NCI-H2107 (cell line): ENCODE results near the gene SMO.
"Not testable (repeated sequence)": the region's sequence is repeated elsewhere in the genome, so short reads cannot be mapped to it uniquely, and the experiment has no call there.

ENCODE experiments used
- DNase-seq: peaks from one replicate; lab custom pipeline; 2025; lab: John Stamatoyannopoulos, UW

Gene SMO

GRCh38 chr7:129240119-129240820 is 51.8 kb downstream of the SMO start:
- DNase-seq = no peak

DNA sequence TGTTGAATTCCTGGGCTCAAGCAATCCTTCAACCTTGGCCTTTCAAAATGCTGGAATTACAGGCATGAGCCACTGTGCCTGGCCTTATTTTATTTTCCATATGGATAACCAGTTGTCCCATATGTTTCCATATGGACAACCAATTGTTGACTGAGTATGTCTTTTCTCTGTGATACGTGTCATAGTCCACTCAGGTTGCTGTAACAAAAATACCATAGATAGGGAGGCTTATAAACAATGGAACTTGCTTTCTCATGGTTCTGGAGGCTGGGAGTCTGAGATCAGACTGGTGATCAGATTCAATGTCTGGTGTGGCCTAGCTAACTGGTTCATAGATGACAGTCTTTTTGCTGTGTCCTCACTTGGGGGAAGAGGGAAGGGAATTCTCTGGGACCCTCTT is 55.8 kb downstream of the SMO start:
- no peak for DNase-seq

DNA sequence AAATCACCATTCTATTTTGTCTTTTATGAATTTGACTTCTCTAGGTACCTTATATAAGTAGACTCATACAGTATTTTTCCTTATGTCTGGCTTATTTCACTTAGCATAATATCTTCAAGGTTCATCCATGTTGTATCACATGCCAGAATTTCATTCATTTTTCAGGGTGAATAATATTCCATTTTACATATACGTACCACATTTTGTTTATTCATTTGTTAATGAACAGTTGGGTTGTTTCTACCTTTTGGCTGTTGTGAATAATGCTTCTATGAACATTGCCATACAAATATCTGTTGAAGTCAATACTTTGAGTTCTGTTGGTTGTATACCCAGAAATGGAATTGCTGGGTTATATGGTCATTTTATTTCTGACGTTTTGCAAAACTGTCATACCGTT is 57.1 kb downstream of the SMO start:
- DNase-seq = no peak

DNA sequence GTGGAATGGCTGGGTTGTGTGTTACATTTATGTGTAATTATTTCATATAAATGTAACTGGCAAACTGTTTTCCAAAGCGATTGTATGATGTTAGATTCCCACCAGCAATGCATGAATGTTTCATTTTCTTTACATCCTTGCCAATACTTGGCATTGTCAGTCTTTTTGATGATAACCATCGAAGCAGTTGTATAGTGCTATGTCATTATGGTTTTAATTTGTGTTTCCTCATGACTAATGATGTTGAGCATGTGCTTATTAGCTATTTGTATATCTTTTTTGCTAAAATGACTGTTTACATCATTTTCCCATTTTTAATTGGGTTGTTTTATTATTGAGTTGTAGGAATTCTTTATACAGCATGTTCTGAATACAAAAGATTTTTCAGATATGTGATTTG is 58.7 kb downstream of the SMO start:
- no peak for DNase-seq

DNA sequence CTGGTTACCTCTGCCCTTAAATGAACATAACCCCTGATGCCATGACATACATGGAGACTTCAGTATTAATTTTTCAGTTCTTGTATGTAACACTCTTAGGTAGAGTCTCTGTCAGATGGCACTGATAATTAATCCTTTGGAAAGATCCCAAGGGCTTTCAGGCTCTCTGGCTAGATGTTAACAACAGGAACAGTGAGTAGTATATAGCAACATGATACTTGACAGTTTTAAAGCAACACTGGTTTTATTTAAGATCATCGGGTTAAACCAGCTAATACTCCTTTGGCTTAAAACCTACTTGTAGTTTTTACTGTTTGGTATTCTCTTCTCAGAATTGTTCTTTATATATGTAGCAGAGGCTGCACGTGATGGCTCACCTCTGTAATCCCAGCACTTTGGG is 63.7 kb downstream of the SMO start:
- no peak for DNase-seq

GRCh38 chr7:129252603-129253002 is 64.2 kb downstream of the SMO start:
- DNase-seq = not testable (repeated sequence)

- DNase-seq = no peak
Measured at GRCh38 chr7:129255800-129256199, 67.4 kb downstream of the SMO start.

DNA sequence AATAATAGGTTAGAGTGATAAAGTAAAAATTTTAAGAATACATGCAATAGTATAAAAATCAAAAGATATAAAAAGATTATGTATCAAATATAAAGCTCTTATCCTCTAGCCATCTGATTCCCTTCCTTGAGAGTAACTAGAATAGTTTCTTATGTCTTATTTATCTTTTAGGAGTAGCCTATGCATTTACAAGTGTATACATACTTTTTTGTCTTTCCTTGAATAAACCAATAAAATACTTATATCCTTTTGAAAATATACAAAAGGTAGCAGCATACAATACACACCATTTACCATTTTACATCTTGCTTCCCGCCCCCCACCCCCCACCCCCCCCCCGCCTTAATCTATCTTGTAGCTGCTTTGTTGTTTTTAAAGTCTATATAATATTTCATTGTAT is 67.8 kb downstream of the SMO start:
- DNase-seq = no peak

DNA sequence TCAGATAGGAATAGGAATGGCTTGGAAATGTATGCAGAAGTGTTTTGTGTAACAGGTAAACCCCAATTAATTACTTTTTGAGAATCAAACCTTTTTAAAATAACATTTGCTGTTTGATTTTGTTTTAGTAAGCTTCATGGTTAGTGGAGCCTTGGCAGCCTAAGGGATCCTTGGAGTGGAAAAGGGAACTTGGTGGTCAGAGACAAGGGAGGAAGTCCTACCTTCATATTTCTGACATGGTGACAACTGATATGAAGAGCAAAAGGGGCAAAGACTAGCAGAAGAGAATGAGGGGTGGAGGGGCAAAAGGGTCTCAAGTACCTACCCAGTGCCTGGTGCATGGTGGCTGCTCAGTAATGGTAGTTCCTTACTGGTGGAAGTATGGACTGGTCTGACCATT is 68.7 kb downstream of the SMO start:
- no peak for DNase-seq

DNA sequence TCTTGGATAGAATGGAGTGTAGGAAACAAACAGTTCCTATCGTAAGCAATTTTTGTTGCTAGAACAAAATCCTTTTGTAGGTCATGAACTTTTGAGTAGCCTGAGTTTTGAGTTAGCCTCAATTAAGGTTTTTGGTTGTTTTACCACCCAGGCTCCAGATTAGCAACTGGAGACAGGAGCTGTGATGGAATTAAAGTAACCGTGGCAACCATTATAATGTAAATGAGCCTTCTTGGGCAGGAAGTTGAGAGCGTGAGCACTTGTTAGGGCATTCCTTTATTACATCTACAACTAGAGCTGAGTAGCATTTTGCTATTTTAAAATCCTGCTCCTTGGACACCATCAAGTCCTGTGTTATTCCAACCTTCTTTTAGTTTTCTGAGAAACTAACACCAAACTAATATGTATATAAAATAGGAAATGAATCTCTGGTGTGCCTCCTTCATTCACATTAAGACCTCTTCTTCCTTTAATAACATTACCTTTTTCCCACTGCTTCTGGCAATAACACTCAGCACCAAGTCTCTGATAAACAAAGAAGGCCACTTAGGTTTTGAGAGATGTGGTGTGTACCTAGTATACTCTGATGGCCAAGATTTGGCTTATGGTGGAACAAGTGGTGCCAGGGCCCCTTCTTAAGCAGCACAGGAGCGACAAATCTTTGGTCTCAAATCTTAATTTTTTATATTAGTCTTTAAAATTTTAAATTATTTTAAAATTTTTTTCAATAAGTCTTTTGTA is 70.4 kb downstream of the SMO start:
- DNase-seq = no peak

GRCh38 chr7:129262324-129262723 is 73.9 kb downstream of the SMO start:
- no peak for DNase-seq
